HEK293 (cell line): ENCODE measurements around the gene PRMT1.

Source experiments
- EGR2 ChIP-seq: fragments of 450-650 bp; formaldehyde crosslinking; IDR thresholded peaks from 2 replicates; pipeline ENCODE4 v1.5.1; 2016; ENCODE audit warnings: low read depth, missing biosample characterization, missing genetic modification characterization
- KLF10 ChIP-seq: fragments of 450-650 bp; IDR thresholded peaks from 2 replicates; pipeline ENCODE4 v1.5.1; 2018; ENCODE audit warnings: missing biosample characterization, mild to moderate bottlenecking, missing genetic modification characterization
- KLF7 ChIP-seq: fragments of 450-650 bp; formaldehyde crosslinking; IDR thresholded peaks from 2 replicates; pipeline ENCODE4 v1.5.1; 2016; ENCODE audit warnings: missing biosample characterization, missing genetic modification characterization, borderline replicate concordance
- PRDM1 ChIP-seq: fragments of 450-650 bp; formaldehyde crosslinking; IDR thresholded peaks from 2 replicates; pipeline ENCODE4; 2016; ENCODE audit warnings: missing biosample characterization, missing genetic modification characterization
- RBAK ChIP-seq: fragments of 450-650 bp; formaldehyde crosslinking; IDR thresholded peaks from 2 replicates; pipeline ENCODE4 v1.5.1; 2016; ENCODE audit warnings: missing biosample characterization, missing genetic modification characterization
- ZBTB17 ChIP-seq: fragments of 450-650 bp; formaldehyde crosslinking; IDR thresholded peaks from 2 replicates; pipeline ENCODE4 v1.5.1; 2016; ENCODE audit warnings: missing biosample characterization, missing genetic modification characterization
- ZBTB20 ChIP-seq: fragments of 450-650 bp; formaldehyde crosslinking; IDR thresholded peaks from 2 replicates; pipeline ENCODE4 v1.5.1; 2016; ENCODE audit warnings: missing biosample characterization, missing genetic modification characterization
- ZFP37 ChIP-seq: fragments of 450-650 bp; formaldehyde crosslinking; IDR thresholded peaks from 2 replicates; pipeline ENCODE4 v1.5.1; 2016; ENCODE audit warnings: missing biosample characterization, missing genetic modification characterization
- ZFP41 ChIP-seq: fragments of 450-650 bp; formaldehyde crosslinking; IDR thresholded peaks from 2 replicates; pipeline ENCODE4 v1.5.1; 2016; ENCODE audit warnings: missing biosample characterization, missing genetic modification characterization, borderline replicate concordance
- ZNF10 ChIP-seq: fragments of 450-650 bp; formaldehyde crosslinking; IDR thresholded peaks from 2 replicates; pipeline ENCODE4 v1.5.1; 2017; ENCODE audit warnings: missing biosample characterization, missing genetic modification characterization
- ZNF133 ChIP-seq: fragments of 450-650 bp; formaldehyde crosslinking; IDR thresholded peaks from 2 replicates; pipeline ENCODE4 v1.5.1; 2016; ENCODE audit warnings: missing biosample characterization, missing genetic modification characterization
- ZNF155 ChIP-seq: fragments of 450-650 bp; formaldehyde crosslinking; IDR thresholded peaks from 2 replicates; pipeline ENCODE4 v1.5.1; 2016; ENCODE audit warnings: missing biosample characterization, missing genetic modification characterization
- ZNF157 ChIP-seq: fragments of 450-650 bp; formaldehyde crosslinking; IDR thresholded peaks from 2 replicates; pipeline ENCODE4 v1.5.1; 2016; ENCODE audit warnings: missing biosample characterization, missing genetic modification characterization
- ZNF248 ChIP-seq: fragments of 450-650 bp; formaldehyde crosslinking; IDR thresholded peaks from 2 replicates; pipeline ENCODE4 v1.5.1; 2017; ENCODE audit warnings: missing biosample characterization, missing genetic modification characterization
- ZNF302 ChIP-seq: fragments of 450-650 bp; formaldehyde crosslinking; IDR thresholded peaks from 2 replicates; pipeline ENCODE4 v1.5.1; 2016; ENCODE audit warnings: missing biosample characterization, missing genetic modification characterization, low read depth
- ZNF335 ChIP-seq: fragments of 450-650 bp; formaldehyde crosslinking; conservative IDR thresholded peaks from 2 replicates; pipeline ENCODE4 v1.5.1; 2016; ENCODE audit warnings: missing biosample characterization, missing genetic modification characterization
- ZNF558 ChIP-seq: fragments of 450-650 bp; formaldehyde crosslinking; IDR thresholded peaks from 2 replicates; pipeline ENCODE4 v1.5.1; 2016; ENCODE audit warnings: missing biosample characterization, missing genetic modification characterization
- ZNF707 ChIP-seq: fragments of 450-650 bp; formaldehyde crosslinking; IDR thresholded peaks from 2 replicates; pipeline ENCODE4 v1.5.1; 2016; ENCODE audit warnings: missing biosample characterization, missing genetic modification characterization
- ZNF776 ChIP-seq: fragments of 450-650 bp; formaldehyde crosslinking; IDR thresholded peaks from 2 replicates; pipeline ENCODE4 v1.5.0; 2017; ENCODE audit warnings: missing biosample characterization, missing genetic modification characterization, borderline replicate concordance
- ZNF843 ChIP-seq: fragments of 450-650 bp; formaldehyde crosslinking; IDR thresholded peaks from 2 replicates; pipeline ENCODE4 v1.5.1; 2016; ENCODE audit warnings: missing biosample characterization, missing genetic modification characterization
- ZSCAN23 ChIP-seq: fragments of 450-650 bp; formaldehyde crosslinking; IDR thresholded peaks from 2 replicates; pipeline ENCODE4 v1.5.1; 2016; ENCODE audit warnings: missing biosample characterization, missing genetic modification characterization
- ZSCAN30 ChIP-seq: fragments of 450-650 bp; IDR thresholded peaks from 2 replicates; pipeline ENCODE4 v1.5.1; 2018; ENCODE audit warnings: missing biosample characterization, mild to moderate bottlenecking, missing genetic modification characterization, moderate library complexity
- TF ChIP-seq, protein P1 (sequence below): fragments of 450-650 bp; formaldehyde crosslinking; IDR thresholded peaks from 2 replicates; pipeline ENCODE4 v1.5.1; 2016; ENCODE audit warnings: missing biosample characterization, missing genetic modification characterization
- TF ChIP-seq, protein P2 (sequence below): fragments of 450-650 bp; formaldehyde crosslinking; IDR thresholded peaks from 2 replicates; pipeline ENCODE4 v1.5.1; 2016; ENCODE audit warnings: missing biosample characterization, missing genetic modification characterization
- TF ChIP-seq, protein P3 (sequence below): fragments of 450-650 bp; formaldehyde crosslinking; IDR thresholded peaks from 2 replicates; pipeline ENCODE4 v1.5.1; 2016; ENCODE audit warnings: missing biosample characterization, missing genetic modification characterization
- TF ChIP-seq, protein P4 (sequence below): fragments of 450-650 bp; formaldehyde crosslinking; IDR thresholded peaks from 2 replicates; pipeline ENCODE4 v1.5.1; 2016; ENCODE audit warnings: missing biosample characterization, missing genetic modification characterization, borderline replicate concordance

PRMT1 gene

DNA sequence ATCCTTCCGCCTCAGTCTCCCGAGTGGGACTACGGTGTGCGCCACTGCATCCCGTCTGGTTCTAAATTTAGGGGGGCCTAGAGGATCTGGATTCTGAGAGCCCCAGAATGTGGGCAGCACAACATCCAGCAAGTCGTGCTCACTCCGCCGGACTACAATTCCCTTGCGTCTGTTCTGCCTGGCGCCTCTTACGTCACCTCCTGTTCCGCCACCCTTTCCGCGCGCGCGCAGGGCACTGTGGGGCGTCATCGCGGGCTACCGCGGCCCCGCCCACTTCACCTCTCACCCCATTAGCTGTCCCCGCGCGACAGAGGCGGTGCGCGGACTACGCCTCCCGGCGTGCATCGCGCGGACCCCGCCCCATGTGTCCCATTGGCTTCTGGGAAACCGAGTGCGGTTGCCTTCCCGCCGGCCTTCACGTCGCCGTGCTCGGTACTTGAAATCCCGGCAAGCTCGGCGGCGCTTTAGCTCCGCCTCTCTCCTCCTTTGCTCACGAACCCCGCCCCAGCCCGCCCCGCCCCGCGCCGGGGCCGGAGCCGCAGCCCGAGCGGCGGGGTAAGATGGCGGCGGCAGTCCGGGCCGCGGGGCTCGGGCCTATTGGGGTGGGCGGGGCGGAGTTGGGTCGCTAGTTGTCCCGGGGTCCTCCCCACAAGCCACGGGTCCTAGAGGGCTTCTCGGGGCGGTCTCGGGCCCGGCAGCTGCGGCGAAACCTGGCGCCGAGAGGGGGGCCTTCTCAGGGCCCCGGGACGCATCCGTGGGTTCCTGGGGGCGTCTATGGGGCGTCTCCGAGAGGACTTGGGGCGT is 35.2 kb upstream of the PRMT1 start, which contains the start of gene SCAF1 (continued):
- TF ChIP-seq, protein P1, sequence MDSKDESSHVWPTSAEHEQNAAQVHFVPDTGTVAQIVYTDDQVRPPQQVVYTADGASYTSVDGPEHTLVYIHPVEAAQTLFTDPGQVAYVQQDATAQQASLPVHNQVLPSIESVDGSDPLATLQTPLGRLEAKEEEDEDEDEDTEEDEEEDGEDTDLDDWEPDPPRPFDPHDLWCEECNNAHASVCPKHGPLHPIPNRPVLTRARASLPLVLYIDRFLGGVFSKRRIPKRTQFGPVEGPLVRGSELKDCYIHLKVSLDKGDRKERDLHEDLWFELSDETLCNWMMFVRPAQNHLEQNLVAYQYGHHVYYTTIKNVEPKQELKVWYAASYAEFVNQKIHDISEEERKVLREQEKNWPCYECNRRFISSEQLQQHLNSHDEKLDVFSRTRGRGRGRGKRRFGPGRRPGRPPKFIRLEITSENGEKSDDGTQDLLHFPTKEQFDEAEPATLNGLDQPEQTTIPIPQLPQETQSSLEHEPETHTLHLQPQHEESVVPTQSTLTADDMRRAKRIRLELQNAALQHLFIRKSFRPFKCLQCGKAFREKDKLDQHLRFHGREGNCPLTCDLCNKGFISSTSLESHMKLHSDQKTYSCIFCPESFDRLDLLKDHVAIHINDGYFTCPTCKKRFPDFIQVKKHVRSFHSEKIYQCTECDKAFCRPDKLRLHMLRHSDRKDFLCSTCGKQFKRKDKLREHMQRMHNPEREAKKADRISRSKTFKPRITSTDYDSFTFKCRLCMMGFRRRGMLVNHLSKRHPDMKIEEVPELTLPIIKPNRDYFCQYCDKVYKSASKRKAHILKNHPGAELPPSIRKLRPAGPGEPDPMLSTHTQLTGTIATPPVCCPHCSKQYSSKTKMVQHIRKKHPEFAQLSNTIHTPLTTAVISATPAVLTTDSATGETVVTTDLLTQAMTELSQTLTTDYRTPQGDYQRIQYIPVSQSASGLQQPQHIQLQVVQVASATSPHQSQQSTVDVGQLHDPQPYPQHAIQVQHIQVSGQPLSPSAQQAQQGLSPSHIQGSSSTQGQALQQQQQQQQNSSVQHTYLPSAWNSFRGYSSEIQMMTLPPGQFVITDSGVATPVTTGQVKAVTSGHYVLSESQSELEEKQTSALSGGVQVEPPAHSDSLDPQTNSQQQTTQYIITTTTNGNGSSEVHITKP (tag by site-specific recombination), result peak; percentile 48; the same call in 1 of the 2 replicates
- TF ChIP-seq ZNF10 (tag by site-specific recombination), result no peak
- peak; percentile 66 for TF ChIP-seq ZFP37 (tag by site-specific recombination)
- TF ChIP-seq RBAK (tag by site-specific recombination), result no peak
- peak; percentile 42; the same call in 1 of the 2 replicates for TF ChIP-seq ZSCAN30
- TF ChIP-seq ZBTB20 (tag by site-specific recombination), result peak; percentile 7
- no peak for TF ChIP-seq ZFP41 (tag by site-specific recombination)
- TF ChIP-seq ZNF157 (tag by site-specific recombination), result no peak
- no peak for TF ChIP-seq ZNF248 (tag by site-specific recombination)
- no peak for TF ChIP-seq ZNF133
- TF ChIP-seq ZNF776 (tag by site-specific recombination), result no peak
- no peak for TF ChIP-seq ZNF558
- no peak; the same call in none of the 2 replicates for TF ChIP-seq ZBTB17 (tag by site-specific recombination)
- TF ChIP-seq KLF10, result peak; percentile 87; the same call in 1 of the 2 replicates
- TF ChIP-seq, protein P2, sequence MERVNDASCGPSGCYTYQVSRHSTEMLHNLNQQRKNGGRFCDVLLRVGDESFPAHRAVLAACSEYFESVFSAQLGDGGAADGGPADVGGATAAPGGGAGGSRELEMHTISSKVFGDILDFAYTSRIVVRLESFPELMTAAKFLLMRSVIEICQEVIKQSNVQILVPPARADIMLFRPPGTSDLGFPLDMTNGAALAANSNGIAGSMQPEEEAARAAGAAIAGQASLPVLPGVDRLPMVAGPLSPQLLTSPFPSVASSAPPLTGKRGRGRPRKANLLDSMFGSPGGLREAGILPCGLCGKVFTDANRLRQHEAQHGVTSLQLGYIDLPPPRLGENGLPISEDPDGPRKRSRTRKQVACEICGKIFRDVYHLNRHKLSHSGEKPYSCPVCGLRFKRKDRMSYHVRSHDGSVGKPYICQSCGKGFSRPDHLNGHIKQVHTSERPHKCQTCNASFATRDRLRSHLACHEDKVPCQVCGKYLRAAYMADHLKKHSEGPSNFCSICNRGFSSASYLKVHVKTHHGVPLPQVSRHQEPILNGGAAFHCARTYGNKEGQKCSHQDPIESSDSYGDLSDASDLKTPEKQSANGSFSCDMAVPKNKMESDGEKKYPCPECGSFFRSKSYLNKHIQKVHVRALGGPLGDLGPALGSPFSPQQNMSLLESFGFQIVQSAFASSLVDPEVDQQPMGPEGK, result peak; percentile 45; the same call in 1 of the 2 replicates
- no peak for TF ChIP-seq ZSCAN23 (tag by site-specific recombination)
- TF ChIP-seq PRDM1 (tag by site-specific recombination), result no peak
- peak; percentile 55; the same call in 1 of the 2 replicates for TF ChIP-seq ZNF843 (tag by site-specific recombination)
- TF ChIP-seq, protein P3, sequence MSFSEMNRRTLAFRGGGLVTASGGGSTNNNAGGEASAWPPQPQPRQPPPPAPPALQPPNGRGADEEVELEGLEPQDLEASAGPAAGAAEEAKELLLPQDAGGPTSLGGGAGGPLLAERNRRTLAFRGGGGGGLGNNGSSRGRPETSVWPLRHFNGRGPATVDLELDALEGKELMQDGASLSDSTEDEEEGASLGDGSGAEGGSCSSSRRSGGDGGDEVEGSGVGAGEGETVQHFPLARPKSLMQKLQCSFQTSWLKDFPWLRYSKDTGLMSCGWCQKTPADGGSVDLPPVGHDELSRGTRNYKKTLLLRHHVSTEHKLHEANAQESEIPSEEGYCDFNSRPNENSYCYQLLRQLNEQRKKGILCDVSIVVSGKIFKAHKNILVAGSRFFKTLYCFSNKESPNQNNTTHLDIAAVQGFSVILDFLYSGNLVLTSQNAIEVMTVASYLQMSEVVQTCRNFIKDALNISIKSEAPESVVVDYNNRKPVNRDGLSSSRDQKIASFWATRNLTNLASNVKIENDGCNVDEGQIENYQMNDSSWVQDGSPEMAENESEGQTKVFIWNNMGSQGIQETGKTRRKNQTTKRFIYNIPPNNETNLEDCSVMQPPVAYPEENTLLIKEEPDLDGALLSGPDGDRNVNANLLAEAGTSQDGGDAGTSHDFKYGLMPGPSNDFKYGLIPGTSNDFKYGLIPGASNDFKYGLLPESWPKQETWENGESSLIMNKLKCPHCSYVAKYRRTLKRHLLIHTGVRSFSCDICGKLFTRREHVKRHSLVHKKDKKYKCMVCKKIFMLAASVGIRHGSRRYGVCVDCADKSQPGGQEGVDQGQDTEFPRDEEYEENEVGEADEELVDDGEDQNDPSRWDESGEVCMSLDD (tag by site-specific recombination), result peak; percentile 93
- TF ChIP-seq KLF7 (tag by site-specific recombination), result peak; percentile 99
- TF ChIP-seq ZNF155, result no peak
- 0 out of 2 replicates have a peak, but pooled peaks have one; percentile 48 for TF ChIP-seq EGR2 (tag by site-specific recombination)
- TF ChIP-seq ZNF335 (tag by site-specific recombination), result peak; percentile 81
- no peak for TF ChIP-seq ZNF707 (tag by site-specific recombination)
- TF ChIP-seq ZNF302 (tag by site-specific recombination), result no peak
- TF ChIP-seq, protein P4, sequence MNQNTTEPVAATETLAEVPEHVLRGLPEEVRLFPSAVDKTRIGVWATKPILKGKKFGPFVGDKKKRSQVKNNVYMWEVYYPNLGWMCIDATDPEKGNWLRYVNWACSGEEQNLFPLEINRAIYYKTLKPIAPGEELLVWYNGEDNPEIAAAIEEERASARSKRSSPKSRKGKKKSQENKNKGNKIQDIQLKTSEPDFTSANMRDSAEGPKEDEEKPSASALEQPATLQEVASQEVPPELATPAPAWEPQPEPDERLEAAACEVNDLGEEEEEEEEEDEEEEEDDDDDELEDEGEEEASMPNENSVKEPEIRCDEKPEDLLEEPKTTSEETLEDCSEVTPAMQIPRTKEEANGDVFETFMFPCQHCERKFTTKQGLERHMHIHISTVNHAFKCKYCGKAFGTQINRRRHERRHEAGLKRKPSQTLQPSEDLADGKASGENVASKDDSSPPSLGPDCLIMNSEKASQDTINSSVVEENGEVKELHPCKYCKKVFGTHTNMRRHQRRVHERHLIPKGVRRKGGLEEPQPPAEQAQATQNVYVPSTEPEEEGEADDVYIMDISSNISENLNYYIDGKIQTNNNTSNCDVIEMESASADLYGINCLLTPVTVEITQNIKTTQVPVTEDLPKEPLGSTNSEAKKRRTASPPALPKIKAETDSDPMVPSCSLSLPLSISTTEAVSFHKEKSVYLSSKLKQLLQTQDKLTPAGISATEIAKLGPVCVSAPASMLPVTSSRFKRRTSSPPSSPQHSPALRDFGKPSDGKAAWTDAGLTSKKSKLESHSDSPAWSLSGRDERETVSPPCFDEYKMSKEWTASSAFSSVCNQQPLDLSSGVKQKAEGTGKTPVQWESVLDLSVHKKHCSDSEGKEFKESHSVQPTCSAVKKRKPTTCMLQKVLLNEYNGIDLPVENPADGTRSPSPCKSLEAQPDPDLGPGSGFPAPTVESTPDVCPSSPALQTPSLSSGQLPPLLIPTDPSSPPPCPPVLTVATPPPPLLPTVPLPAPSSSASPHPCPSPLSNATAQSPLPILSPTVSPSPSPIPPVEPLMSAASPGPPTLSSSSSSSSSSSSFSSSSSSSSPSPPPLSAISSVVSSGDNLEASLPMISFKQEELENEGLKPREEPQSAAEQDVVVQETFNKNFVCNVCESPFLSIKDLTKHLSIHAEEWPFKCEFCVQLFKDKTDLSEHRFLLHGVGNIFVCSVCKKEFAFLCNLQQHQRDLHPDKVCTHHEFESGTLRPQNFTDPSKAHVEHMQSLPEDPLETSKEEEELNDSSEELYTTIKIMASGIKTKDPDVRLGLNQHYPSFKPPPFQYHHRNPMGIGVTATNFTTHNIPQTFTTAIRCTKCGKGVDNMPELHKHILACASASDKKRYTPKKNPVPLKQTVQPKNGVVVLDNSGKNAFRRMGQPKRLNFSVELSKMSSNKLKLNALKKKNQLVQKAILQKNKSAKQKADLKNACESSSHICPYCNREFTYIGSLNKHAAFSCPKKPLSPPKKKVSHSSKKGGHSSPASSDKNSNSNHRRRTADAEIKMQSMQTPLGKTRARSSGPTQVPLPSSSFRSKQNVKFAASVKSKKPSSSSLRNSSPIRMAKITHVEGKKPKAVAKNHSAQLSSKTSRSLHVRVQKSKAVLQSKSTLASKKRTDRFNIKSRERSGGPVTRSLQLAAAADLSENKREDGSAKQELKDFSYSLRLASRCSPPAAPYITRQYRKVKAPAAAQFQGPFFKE, result no peak
